Glutamatergic neuron (in vitro differentiated cells): ENCODE results near the gene KCNN3. TPM values are rescaled to one million over a fixed set of nuclear protein-coding genes. Genes with fewer than 3 reads are reported as not detected.

ENCODE experiments used
- DNase-seq: peaks from one replicate; pipeline ENCODE4 v3.0.0; 2022
- H3K27ac Mint-ChIP-seq: one replicate; pipeline ENCODE4 v1.8.0; 2020; ENCODE audit warnings: mild to moderate bottlenecking, mixed read lengths, inconsistent platforms; ENCODE audit not compliant: unreplicated experiment
- H3K27me3 Mint-ChIP-seq: one replicate; pipeline ENCODE4 v1.8.0; 2020; ENCODE audit warnings: mild to moderate bottlenecking, moderate library complexity, mixed read lengths, inconsistent platforms; ENCODE audit not compliant: unreplicated experiment
- H3K36me3 Mint-ChIP-seq: one replicate; pipeline ENCODE4 v1.8.0; 2020; ENCODE audit warnings: mild to moderate bottlenecking, mixed read lengths, inconsistent platforms; ENCODE audit not compliant: unreplicated experiment
- H3K4me1 Mint-ChIP-seq: one replicate; pipeline ENCODE4 v1.8.0; 2020; ENCODE audit warnings: mild to moderate bottlenecking, low read depth, mixed read lengths, inconsistent platforms; ENCODE audit not compliant: unreplicated experiment
- H3K4me3 Mint-ChIP-seq: one replicate; pipeline ENCODE4 v1.8.0; 2020; ENCODE audit warnings: mild to moderate bottlenecking, mixed read lengths, inconsistent platforms; ENCODE audit not compliant: unreplicated experiment
- H3K9me3 Mint-ChIP-seq: one replicate; pipeline ENCODE4 v1.8.0; 2020; ENCODE audit warnings: mild to moderate bottlenecking, moderate library complexity, mixed read lengths, inconsistent platforms; ENCODE audit not compliant: unreplicated experiment
- total RNA-seq: library from RNA; stranded (reverse); fragmentation: NEBNext Ultra II Directional; extraction: Animal tissue kit (Norgen Biotek cat#: 25700); gene quantifications from one replicate; pipeline ENCODE4 v1.2.1, GENCODE V29; 2021; ENCODE audit not compliant: unreplicated experiment
- TF ChIP-seq, protein P1 (sequence below): fragments of 200-600 bp; sonication (generic); IDR thresholded peaks from one replicate; pipeline ENCODE4 v1.5.0; 2021; ENCODE audit not compliant: partially characterized antibody, unreplicated experiment

KCNN3 gene
- total RNA-seq, 1 donor from 2014 or later = 3.8 TPM

DNA sequence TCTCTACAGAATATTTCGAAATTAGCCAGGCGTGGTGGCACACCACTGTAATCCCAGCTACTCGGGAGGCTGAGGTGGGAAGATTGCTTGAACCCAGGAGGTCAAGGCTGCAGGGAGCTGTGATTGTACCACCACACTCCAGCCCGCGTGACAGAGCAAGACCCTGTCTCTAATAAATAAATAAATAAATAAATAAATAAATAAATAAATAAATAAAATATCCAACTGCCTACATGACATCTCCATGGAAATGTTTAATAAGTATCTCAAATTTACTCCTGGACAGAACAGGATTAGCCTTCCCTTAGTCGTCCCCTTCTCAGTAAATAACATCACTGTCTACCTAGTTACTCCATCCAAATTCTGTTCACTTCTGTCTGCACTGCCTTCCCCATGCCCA lies 29.0 kb upstream of the KCNN3 start:
- Mint-ChIP-seq H3K4me1 (no peaks in the 10 kb centered on the region), H3K36me3 (no peaks in the 10 kb centered on the region), H3K27me3 (peaks cover 2% of the 10 kb centered on the region), H3K9me3 (peaks cover 5% of the 10 kb centered on the region), H3K4me3 (no peak overlapping the region), H3K27ac (no peak overlapping the region)
- DNase-seq = no peak
- TF ChIP-seq, protein P1, sequence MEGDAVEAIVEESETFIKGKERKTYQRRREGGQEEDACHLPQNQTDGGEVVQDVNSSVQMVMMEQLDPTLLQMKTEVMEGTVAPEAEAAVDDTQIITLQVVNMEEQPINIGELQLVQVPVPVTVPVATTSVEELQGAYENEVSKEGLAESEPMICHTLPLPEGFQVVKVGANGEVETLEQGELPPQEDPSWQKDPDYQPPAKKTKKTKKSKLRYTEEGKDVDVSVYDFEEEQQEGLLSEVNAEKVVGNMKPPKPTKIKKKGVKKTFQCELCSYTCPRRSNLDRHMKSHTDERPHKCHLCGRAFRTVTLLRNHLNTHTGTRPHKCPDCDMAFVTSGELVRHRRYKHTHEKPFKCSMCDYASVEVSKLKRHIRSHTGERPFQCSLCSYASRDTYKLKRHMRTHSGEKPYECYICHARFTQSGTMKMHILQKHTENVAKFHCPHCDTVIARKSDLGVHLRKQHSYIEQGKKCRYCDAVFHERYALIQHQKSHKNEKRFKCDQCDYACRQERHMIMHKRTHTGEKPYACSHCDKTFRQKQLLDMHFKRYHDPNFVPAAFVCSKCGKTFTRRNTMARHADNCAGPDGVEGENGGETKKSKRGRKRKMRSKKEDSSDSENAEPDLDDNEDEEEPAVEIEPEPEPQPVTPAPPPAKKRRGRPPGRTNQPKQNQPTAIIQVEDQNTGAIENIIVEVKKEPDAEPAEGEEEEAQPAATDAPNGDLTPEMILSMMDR = no peak

DNA sequence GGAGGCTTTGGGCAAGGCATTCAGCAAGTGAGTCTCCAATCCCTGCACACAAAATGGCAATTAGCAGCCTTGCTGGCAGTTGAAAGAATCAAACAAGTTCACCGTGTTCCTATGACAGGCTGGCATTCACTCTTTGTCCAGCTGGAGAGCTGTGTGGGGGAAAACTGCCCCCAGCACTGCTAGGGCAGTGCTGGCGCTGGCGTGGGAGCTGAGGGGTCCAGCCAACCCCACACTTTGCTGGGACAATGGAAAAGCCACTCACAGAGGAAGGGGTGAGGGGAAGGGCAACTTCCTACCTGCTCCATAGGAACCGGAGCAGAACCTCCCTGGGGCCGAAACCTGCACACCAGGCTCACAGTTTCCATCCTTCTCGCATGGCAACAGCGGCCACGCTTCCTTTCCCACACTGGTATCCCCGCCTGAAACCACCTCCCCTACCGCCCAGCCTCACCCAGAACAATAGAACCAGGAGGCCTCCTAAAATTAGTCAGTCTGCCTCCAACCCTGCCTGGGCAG lies 26.7 kb upstream of the KCNN3 start:
- no peak for DNase-seq

DNA sequence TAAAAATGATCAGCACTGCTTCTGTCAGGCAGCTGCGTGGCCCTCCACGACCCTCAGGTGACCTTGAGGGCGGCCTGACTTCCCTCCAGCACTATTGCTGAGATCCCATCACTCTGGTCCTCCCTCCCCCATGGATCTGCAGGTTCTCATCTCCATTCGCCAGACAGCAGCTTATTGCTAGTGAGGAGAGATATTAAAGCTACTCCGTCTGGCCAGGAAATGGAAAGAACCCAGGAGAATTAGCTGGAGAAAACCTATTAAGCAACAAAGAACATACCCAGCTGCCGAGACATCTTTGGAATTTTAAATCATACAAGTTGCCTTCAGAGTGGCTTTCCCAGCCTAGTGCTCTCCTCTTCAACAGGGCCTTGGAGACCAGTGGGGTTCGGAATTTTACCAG lies 25.7 kb upstream of the KCNN3 start:
- DNase-seq = no peak
- Mint-ChIP-seq H3K27me3 (peaks cover 2% of the 10 kb centered on the region), H3K27ac (no peak overlapping the region)

More for the DNA sequence above, 26.7 kb upstream of the KCNN3 start:
- peaks cover 2% of the 10 kb centered on the region for H3K27me3 Mint-ChIP-seq
- H3K4me3 Mint-ChIP-seq = no peak overlapping the region
- H3K4me1 Mint-ChIP-seq = no peaks in the 10 kb centered on the region
- H3K27ac Mint-ChIP-seq = no peak overlapping the region
- peaks cover 6% of the 10 kb centered on the region for H3K9me3 Mint-ChIP-seq
- TF ChIP-seq, protein P1 = no peak
- H3K36me3 Mint-ChIP-seq = no peaks in the 10 kb centered on the region

DNA sequence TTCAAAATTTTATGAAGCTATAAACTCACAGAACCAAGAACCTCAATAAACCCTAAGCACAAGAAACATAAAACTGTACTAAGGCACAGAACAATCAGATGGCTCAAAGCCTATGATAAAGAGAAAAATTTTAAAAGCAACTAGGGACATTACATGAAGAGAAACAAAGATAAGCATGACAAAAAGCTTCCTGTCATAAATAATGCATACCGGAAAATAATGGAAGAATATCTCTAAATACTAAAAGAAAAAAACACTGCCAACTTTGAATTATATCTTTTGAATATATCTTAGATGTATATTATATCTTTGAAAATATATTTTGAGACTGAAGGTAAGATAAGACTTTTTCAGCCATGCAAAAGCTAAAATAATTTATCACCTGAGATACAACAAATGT lies 21.4 kb upstream of the KCNN3 start:
- DNase-seq = no peak
- H3K4me1 Mint-ChIP-seq = no peaks in the 10 kb centered on the region
- H3K27me3 Mint-ChIP-seq = peaks cover 6% of the 10 kb centered on the region
- TF ChIP-seq, protein P1 = no peak
- H3K27ac Mint-ChIP-seq = no peak overlapping the region
- no peak overlapping the region for H3K4me3 Mint-ChIP-seq
- no peaks in the 10 kb centered on the region for H3K36me3 Mint-ChIP-seq
- H3K9me3 Mint-ChIP-seq = peaks cover 4% of the 10 kb centered on the region

More for the DNA sequence above, 25.7 kb upstream of the KCNN3 start:
- peaks cover 6% of the 10 kb centered on the region for H3K9me3 Mint-ChIP-seq
- TF ChIP-seq, protein P1 = no peak
- no peak overlapping the region for H3K4me3 Mint-ChIP-seq
- no peaks in the 10 kb centered on the region for H3K4me1 Mint-ChIP-seq
- H3K36me3 Mint-ChIP-seq = no peaks in the 10 kb centered on the region

DNA sequence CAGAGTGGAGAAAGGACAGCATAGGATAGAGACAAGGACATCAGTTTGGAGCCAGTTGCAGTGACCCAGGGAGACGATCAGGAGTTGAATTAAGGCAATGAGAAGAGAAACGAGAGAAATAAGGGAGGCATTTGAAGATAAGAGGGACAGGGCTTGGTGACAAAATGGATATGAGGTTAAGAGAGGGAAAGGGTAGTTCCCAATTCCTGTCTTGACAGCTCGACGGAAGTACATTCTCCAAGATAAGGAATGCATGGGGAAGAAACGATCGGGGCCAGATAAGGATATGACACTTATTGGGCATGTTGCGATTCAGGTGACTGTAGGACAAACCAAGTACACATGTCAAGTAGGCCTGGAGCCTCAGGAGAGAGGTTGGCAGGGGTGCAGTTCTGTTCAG lies 18.7 kb upstream of the KCNN3 start:
- H3K27me3 Mint-ChIP-seq = peaks cover 6% of the 10 kb centered on the region
- H3K4me3 Mint-ChIP-seq = no peak overlapping the region
- no peaks in the 10 kb centered on the region for H3K4me1 Mint-ChIP-seq
- H3K27ac Mint-ChIP-seq = no peak overlapping the region
- peaks cover 4% of the 10 kb centered on the region for H3K9me3 Mint-ChIP-seq
- TF ChIP-seq, protein P1 = no peak
- no peak for DNase-seq
- no peaks in the 10 kb centered on the region for H3K36me3 Mint-ChIP-seq
